Right lobe of liver (tissue), 4 donors: Measurements from ENCODE around the gene MTCP1.

Experiments used
- CTCF ChIP-seq, 4 donors: fragments of 200-600 bp in 3 of 4; fragments of 450-650 bp in 1 of 4; IDR thresholded peaks; one replicate each; pipeline versions ENCODE4 v1.5.1 to v1.8.0; 2016 to 2022; ENCODE audit warnings: antibody characterized with exemption in 4 of 4, mild to moderate bottlenecking in 2 of 4
- POLR2A ChIP-seq: fragments of 450-650 bp; IDR thresholded peaks from one replicate; pipeline ENCODE4 v1.6.1; 2017; ENCODE audit warnings: antibody characterized with exemption, mild to moderate bottlenecking
- donor health status: DM: no; HTN: no; CAD: no.
- donor health status: DM: no; HTN: no; CAD: no.
- donor health status: DM: no; HTN: yes; CAD: no.

GRCh38 chrX:155112171-155112570 is 41.2 kb upstream of the MTCP1 start:
- TF ChIP-seq CTCF (IDR thresholded peaks at IDR 0.05) (no peak), POLR2A (no peak)
